Panc1 (cell line): ENCODE measurements around the gene ZBTB7B. TPM values are rescaled to one million over a fixed set of nuclear protein-coding genes. Genes with fewer than 3 reads are reported as not detected.
A peak's percentile ranks its signal among the peaks of the same experiment; 100 is the strongest.

ENCODE experiments used
- ATAC-seq: fragments of 200-7000 bp; cut with Tn5 transposase; 2 replicates; pipeline ENCODE4 v1.9.1; 2020; ENCODE audit warnings: mild to moderate bottlenecking, moderate library complexity
- BruUV-seq: library from RNA; stranded (reverse); fragments of 400-500 nt; replicated peaks from 2 replicates; lab custom pipeline; 2021; lab: Mats Ljungman, UMichigan
- CTCF ChIA-PET: fragments of 300-600 bp; sonication (Branson Sonifier 250); formaldehyde crosslinking; loops from one replicate; lab custom pipeline; 2022; ENCODE audit warnings: antibody characterized with exemption; lab: Charles Lee
- POLR2A ChIA-PET: fragments of 300-600 bp; sonication (Branson Sonifier 250); formaldehyde crosslinking; loops from one replicate; lab custom pipeline; 2022; ENCODE audit warnings: antibody characterized with exemption; lab: Charles Lee
- DNase-seq: peaks from one replicate; pipeline ENCODE4 v3.0.0-alpha.2; 2010; ENCODE audit warnings: low read depth, low spot score
- H3K27ac ChIP-seq: 2 replicates; pipeline ENCODE4 v1.5.1; 2011; ENCODE audit warnings: mild to moderate bottlenecking, low read length, inconsistent platforms
- H3K27me3 ChIP-seq: fragments of 200-500 bp; sonication (Bioruptor generic); 2 replicates; pipeline ENCODE4 v1.6.0; 2014; ENCODE audit warnings: low read length, inconsistent platforms; ENCODE audit not compliant: control insufficient read depth, insufficient read depth
- H3K36me3 ChIP-seq: fragments of 200-500 bp; sonication (Bioruptor generic); 2 replicates; pipeline ENCODE4 v1.5.1; 2014; ENCODE audit warnings: inconsistent platforms, mild to moderate bottlenecking, low read length, moderate library complexity; ENCODE audit not compliant: control insufficient read depth, insufficient read depth
- H3K4me1 ChIP-seq: 2 replicates; pipeline ENCODE4 v1.5.1; 2011; ENCODE audit warnings: inconsistent platforms, mild to moderate bottlenecking, low read length, moderate library complexity; ENCODE audit not compliant: control insufficient read depth, insufficient read depth
- H3K4me3 ChIP-seq, 2 experiments: 2 replicates each; pipeline ENCODE4 v1.5.1; 2011 to 2012; ENCODE audit warnings: low read depth in 2 of 2, low read length in 2 of 2, mild to moderate bottlenecking in 2 of 2, inconsistent platforms in 1 of 2, moderate library complexity in 1 of 2
- H3K9me3 ChIP-seq: fragments of 200-500 bp; sonication (Bioruptor generic); 2 replicates; pipeline ENCODE4 v1.5.1; 2014; ENCODE audit warnings: low read depth, mild to moderate bottlenecking, inconsistent platforms, low read length, moderate library complexity; ENCODE audit not compliant: control insufficient read depth, insufficient read depth
- POLR2AphosphoS5 ChIP-seq: IDR thresholded peaks from 2 replicates; pipeline ENCODE4 v1.6.1; 2012; ENCODE audit warnings: mild to moderate bottlenecking, low read depth, low read length, moderate library complexity
- SIN3A ChIP-seq: IDR thresholded peaks from 2 replicates; pipeline ENCODE4 v1.6.1; 2012; ENCODE audit warnings: low read depth, mild to moderate bottlenecking, low read length, moderate library complexity, borderline replicate concordance; ENCODE audit not compliant: insufficient read depth
- TCF7L2 ChIP-seq: IDR thresholded peaks from 2 replicates; pipeline ENCODE4 v1.6.1; 2011; ENCODE audit warnings: mild to moderate bottlenecking, low read depth, low read length, inconsistent platforms
- in situ Hi-C: cut with HindIII; loops from 2 replicates; pipeline ENCODE4 v1.10.0; 2016; ENCODE audit warnings: low sequenced_read_pairs, low pct_unique_long_range_greater_than_20kb
- intact Hi-C: fragments of 100-400 bp; cut with micrococcal nuclease; formaldehyde crosslinking; loops from one replicate; pipeline ENCODE4 v1.10.0; 2022; ENCODE audit not compliant: unreplicated experiment
- total RNA-seq: library from RNA; stranded (reverse); gene quantifications from one replicate; pipeline ENCODE4 v1.2.1, GENCODE V29; 2021; ENCODE audit not compliant: unreplicated experiment
- TF ChIP-seq, protein P1 (sequence below), 2 experiments: IDR thresholded peaks; 2 replicates each; pipeline ENCODE4 v1.6.1; 2011 to 2012; ENCODE audit warnings: low read depth in 2 of 2, control low read depth in 1 of 2, low read length in 1 of 2, mild to moderate bottlenecking in 1 of 2, moderate library complexity in 1 of 2; ENCODE audit not compliant: insufficient read depth in 1 of 2
- TF ChIP-seq, protein P2 (sequence below): fragments of 450-650 bp; IDR thresholded peaks from 2 replicates; pipeline ENCODE4 v1.5.1; 2017; ENCODE audit warnings: mild to moderate bottlenecking

The ZBTB7B gene
- total RNA-seq, 1 experiment from 2014 or later = 55.8 TPM

DNA sequence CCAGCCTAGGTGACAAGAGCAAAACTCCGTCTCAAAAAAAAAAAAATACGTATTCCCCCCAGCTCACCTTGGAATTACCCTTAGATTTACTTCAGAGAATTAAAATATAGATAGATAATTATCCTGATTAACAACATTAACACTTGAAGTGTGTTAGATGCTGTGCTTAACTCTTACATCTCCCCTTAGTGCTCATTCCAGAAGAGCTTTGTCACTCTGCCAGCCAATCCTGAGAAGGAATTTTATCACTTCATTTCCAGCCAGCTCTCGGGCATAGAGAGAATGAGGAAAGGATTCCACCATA lies 30.4 kb upstream of the ZBTB7B start:
- Histone ChIP-seq H3K9me3 (no peaks in the 10 kb centered on the region), H3K36me3 (no peaks in the 10 kb centered on the region; the same call in none of the 2 replicates), H3K4me1 (peaks cover 51% of the 10 kb centered on the region), H3K27ac (peak overlapping the region; percentile 98), H3K4me3 (peak overlapping the region; percentile 77 to 88), H3K27me3 (no peaks in the 10 kb centered on the region)
- ChIA-PET POLR2A (interaction anchor here (0.8 kb wide), 1 partner anchor 9 kb away, joined by 4 read pairs; no protein-coding TSS in a partner anchor), CTCF (interaction anchor here (0.6 kb wide), 1 partner anchor 30 kb away, joined by 3 read pairs; the partner anchor contains the start of gene ZBTB7B)
- no peak for TF ChIP-seq TCF7L2
- ATAC-seq (no peak), DNase-seq (no peak)
- no TSS peak for BruUV-seq
- in situ Hi-C loops = no loop called here
- intact Hi-C loops = no loop called here

DNA sequence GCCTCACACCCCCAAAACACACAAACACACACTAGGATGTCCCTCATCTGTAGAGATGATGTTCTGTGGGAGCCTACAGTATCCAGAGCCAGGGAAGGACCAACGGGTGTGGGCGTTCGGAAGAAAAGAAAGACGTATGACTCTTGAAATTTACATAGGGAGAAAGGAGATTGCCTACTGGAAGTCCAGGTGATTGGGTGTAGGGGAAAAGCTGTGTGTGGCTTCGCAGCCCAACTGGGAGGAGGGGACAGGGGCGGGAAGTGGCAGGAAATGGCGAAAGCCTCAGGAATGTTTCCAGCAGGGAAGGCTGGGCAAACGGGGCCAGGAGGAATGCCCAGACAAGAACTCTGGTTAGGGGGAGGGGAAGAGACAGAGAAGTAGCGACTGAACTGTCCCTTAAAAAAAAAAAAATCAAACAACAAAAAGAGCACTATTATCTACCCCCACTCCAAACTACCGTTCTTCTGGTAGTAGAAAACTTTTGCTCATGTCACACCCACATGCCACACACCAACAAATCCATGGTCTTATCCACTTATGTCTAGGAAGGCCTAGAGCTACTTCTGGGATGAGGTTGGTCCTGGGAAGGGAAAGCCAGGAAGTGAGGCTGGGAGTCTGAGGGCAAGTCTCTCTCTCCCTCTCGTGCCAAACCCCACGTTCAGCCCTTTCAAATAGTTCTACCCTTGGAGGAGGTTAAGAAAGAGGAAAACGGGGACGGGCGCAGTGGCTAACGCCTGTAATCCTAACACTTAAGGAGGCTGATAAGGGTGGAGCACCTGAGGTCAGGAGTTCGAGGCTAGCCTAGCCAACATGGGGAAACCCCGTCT lies 29.9 kb upstream of the ZBTB7B start:
- H3K4me1 ChIP-seq = peaks cover 51% of the 10 kb centered on the region
- TSS peak; percentile 64 for BruUV-seq
- no peaks in the 10 kb centered on the region for H3K27me3 ChIP-seq
- intact Hi-C loops = no loop called here
- TF ChIP-seq TCF7L2 = no peak
- TF ChIP-seq, protein P1, sequence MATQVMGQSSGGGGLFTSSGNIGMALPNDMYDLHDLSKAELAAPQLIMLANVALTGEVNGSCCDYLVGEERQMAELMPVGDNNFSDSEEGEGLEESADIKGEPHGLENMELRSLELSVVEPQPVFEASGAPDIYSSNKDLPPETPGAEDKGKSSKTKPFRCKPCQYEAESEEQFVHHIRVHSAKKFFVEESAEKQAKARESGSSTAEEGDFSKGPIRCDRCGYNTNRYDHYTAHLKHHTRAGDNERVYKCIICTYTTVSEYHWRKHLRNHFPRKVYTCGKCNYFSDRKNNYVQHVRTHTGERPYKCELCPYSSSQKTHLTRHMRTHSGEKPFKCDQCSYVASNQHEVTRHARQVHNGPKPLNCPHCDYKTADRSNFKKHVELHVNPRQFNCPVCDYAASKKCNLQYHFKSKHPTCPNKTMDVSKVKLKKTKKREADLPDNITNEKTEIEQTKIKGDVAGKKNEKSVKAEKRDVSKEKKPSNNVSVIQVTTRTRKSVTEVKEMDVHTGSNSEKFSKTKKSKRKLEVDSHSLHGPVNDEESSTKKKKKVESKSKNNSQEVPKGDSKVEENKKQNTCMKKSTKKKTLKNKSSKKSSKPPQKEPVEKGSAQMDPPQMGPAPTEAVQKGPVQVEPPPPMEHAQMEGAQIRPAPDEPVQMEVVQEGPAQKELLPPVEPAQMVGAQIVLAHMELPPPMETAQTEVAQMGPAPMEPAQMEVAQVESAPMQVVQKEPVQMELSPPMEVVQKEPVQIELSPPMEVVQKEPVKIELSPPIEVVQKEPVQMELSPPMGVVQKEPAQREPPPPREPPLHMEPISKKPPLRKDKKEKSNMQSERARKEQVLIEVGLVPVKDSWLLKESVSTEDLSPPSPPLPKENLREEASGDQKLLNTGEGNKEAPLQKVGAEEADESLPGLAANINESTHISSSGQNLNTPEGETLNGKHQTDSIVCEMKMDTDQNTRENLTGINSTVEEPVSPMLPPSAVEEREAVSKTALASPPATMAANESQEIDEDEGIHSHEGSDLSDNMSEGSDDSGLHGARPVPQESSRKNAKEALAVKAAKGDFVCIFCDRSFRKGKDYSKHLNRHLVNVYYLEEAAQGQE (IDR thresholded peaks at IDR 0.05; ENCODE audit: insufficient read depth in 1 of 2, low read depth in 2 of 2, low read length in 1 of 2) = no peak
- TF ChIP-seq, protein P2, sequence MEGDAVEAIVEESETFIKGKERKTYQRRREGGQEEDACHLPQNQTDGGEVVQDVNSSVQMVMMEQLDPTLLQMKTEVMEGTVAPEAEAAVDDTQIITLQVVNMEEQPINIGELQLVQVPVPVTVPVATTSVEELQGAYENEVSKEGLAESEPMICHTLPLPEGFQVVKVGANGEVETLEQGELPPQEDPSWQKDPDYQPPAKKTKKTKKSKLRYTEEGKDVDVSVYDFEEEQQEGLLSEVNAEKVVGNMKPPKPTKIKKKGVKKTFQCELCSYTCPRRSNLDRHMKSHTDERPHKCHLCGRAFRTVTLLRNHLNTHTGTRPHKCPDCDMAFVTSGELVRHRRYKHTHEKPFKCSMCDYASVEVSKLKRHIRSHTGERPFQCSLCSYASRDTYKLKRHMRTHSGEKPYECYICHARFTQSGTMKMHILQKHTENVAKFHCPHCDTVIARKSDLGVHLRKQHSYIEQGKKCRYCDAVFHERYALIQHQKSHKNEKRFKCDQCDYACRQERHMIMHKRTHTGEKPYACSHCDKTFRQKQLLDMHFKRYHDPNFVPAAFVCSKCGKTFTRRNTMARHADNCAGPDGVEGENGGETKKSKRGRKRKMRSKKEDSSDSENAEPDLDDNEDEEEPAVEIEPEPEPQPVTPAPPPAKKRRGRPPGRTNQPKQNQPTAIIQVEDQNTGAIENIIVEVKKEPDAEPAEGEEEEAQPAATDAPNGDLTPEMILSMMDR = no peak
- TF ChIP-seq SIN3A = no peak
- no peak; the same call in 1 of the 2 replicates for TF ChIP-seq POLR2AphosphoS5
- POLR2A ChIA-PET = interaction anchor here (0.8 kb wide), 1 partner anchor 9 kb away, joined by 4 read pairs; no protein-coding TSS in a partner anchor
- ATAC-seq (peak; percentile 25), DNase-seq (peak; percentile 93)
- H3K36me3 ChIP-seq = no peaks in the 10 kb centered on the region; the same call in none of the 2 replicates
- peak overlapping the region; percentile 98 for H3K27ac ChIP-seq
- in situ Hi-C loops = no loop called here
- H3K9me3 ChIP-seq = no peaks in the 10 kb centered on the region
- CTCF ChIA-PET = interaction anchor here (0.6 to 1.0 kb wide), 2 partner anchors 45 to 56 kb away, joined by 4 to 5 read pairs; no protein-coding TSS in a partner anchor
- peak overlapping the region; percentile 77 to 88 for H3K4me3 ChIP-seq
